ENCODE results near the gene ADGRG2. TPM values are rescaled to one million over a fixed set of nuclear protein-coding genes. Genes with fewer than 3 reads are reported as not detected.

The ADGRG2 gene
- total and polyA plus RNA-seq, 9 of the 15 experiments (the other 6 are each of a cell fraction or from before 2014, with no cell fraction given) = 0.03 TPM; not detected in 8

GRCh38 chrX:19030805-19031204 is 91.5 kb downstream of the ADGRG2 start:
- DNase-seq (ENCODE audit: extremely low read depth in 1 of 4, low spot score in 3 of 4) (no peak), FAIRE-seq (no peak), ATAC-seq (no peak)
- H3K27ac ChIP-seq (ENCODE audit: extremely low read depth, low read depth, low read length) = no peak overlapping the region
- intact Hi-C loops (cut with micrococcal nuclease) = no loop called here
- no peak overlapping the region for H3K4me2 ChIP-seq (ENCODE audit: insufficient read depth, low read length)
- POLR2A ChIA-PET = no interaction called here
- H3K4me3 ChIP-seq = no peak overlapping the region
- CTCF ChIA-PET (ENCODE audit: low intra/inter-chr PET ratio) = no interaction called here
- H2AFZ ChIP-seq (ENCODE audit: low read depth, low read length) = no peak overlapping the region
- H3K4me1 ChIP-seq (replicated peaks in 1 of 2; ENCODE audit: control insufficient read depth in 2 of 2, insufficient read depth in 2 of 2, low read length in 2 of 2) = no peaks in the 10 kb centered on the region
- H3K27me3 ChIP-seq (ENCODE audit: control insufficient read depth in 2 of 2, insufficient read depth in 2 of 2, low read length in 2 of 2) = peaks cover 0 to 4% of the 10 kb centered on the region in 2 experiments; a peak in 2 of 5 replicates
- no peaks in the 10 kb centered on the region for H3K79me2 ChIP-seq (ENCODE audit: control insufficient read depth, insufficient read depth, low read length)
- H3K36me3 ChIP-seq (ENCODE audit: control insufficient read depth, insufficient read depth, low read length) = no peaks in the 10 kb centered on the region
- no peak overlapping the region for H3K9ac ChIP-seq (ENCODE audit: insufficient read depth in 1 of 2, low read depth in 2 of 2, low read length in 2 of 2)
- in situ Hi-C loops (cut with MboI) = no loop called here
- H4K20me1 ChIP-seq (replicated peaks; ENCODE audit: control insufficient read depth, insufficient read depth, low read length) = no peaks in the 10 kb centered on the region
- WGBS (ENCODE audit: insufficient coverage, low coverage, missing lambda C conversion rate) = 0% methylated on average over 3 of the region's 3 CpGs
- BruUV-seq (replicated peaks) = no TSS peak
- H3K9me1 ChIP-seq (ENCODE audit: control insufficient read depth, insufficient read depth, low read length) = no peaks in the 10 kb centered on the region
- no peaks in the 10 kb centered on the region; the same call in 1 of the 2 replicates for H3K9me3 ChIP-seq (replicated peaks; ENCODE audit: control insufficient read depth, insufficient read depth, low read depth, low read length)
- TF ChIP-seq SNIP1 (IDR thresholded peaks at IDR 0.05; ENCODE audit: low read depth) = no peak
- no peak for TF ChIP-seq GMEB1 (CRISPR knock-in tag; IDR thresholded peaks at IDR 0.05)
- TF ChIP-seq KDM5B (IDR thresholded peaks at IDR 0.05; ENCODE audit: insufficient replicate concordance, low read depth, low read length) = no peak
- no peak for TF ChIP-seq ZNF696 (CRISPR knock-in tag; conservative IDR thresholded peaks at IDR 0.05)
- no peak for TF ChIP-seq U2AF1 (optimal IDR thresholded peaks at IDR 0.05; ENCODE audit: low read depth, low read length)
- TF ChIP-seq MCM5 (IDR thresholded peaks at IDR 0.05; ENCODE audit: low read depth) = no peak
- TF ChIP-seq TFAP4 (CRISPR knock-in tag; IDR thresholded peaks at IDR 0.05; ENCODE audit: borderline replicate concordance) = no peak
- no peak for TF ChIP-seq ZNF280A (IDR thresholded peaks at IDR 0.05; ENCODE audit: low read depth, partially characterized antibody)
- no peak for TF ChIP-seq ZNF609 (CRISPR knock-in tag; IDR thresholded peaks at IDR 0.05; ENCODE audit: borderline replicate concordance)
- no peak for TF ChIP-seq ZNF695 (CRISPR knock-in tag; IDR thresholded peaks at IDR 0.05)
- TF ChIP-seq SIN3A (IDR thresholded peaks at IDR 0.05; ENCODE audit: borderline replicate concordance in 2 of 2, control insufficient read depth in 1 of 2, low read depth in 2 of 2, low read length in 2 of 2) = no peak
- no peak for TF ChIP-seq HMG20A (CRISPR knock-in tag; conservative IDR thresholded peaks at IDR 0.05)
- TF ChIP-seq BRD9 (IDR thresholded peaks at IDR 0.05; ENCODE audit: low read depth, partially characterized antibody) = no peak

Data from K562 (cell line).